ENCODE results near the gene CCL7.

GRCh38 chr17:34299027-34299426 lies 29.0 kb downstream of the CCL7 start:
- no peak for TF ChIP-seq CTCF (IDR thresholded peaks at IDR 0.05)
- TF ChIP-seq POLR2A (IDR thresholded peaks at IDR 0.05) = no peak

All from tibial nerve (tissue), 3 donors.